ENCODE data around the gene MAD1L1. TPM values are rescaled to one million over a fixed set of nuclear protein-coding genes. Genes with fewer than 3 reads are reported as not detected.

The MAD1L1 gene
- total and polyA plus RNA-seq, 7 donors, result 11.7 to 17.5 (median 15.6) TPM

GRCh38 chr7:1893451-1893850 lies 339.3 kb downstream of the MAD1L1 start:
- 87 to 97% (median 92%) methylated on average over 5 of the region's 5 CpGs for WGBS, 3 donors
- intact Hi-C loops (cut with DNase I), result no loop called here
- H3K4me3 ChIP-seq, result no peak overlapping the region
- H3K36me3 ChIP-seq (ENCODE audit: insufficient read depth in 1 of 2, low read depth in 1 of 2), result peaks cover 0 to 3% of the 10 kb centered on the region in 2 donors
- no peaks in the 10 kb centered on the region for H3K27me3 ChIP-seq (ENCODE audit: insufficient read depth in 3 of 3, low read length in 2 of 3)
- H3K27ac ChIP-seq, result no peak overlapping the region
- no peaks in the 10 kb centered on the region for H3K9me3 ChIP-seq
- TF ChIP-seq, protein P1, sequence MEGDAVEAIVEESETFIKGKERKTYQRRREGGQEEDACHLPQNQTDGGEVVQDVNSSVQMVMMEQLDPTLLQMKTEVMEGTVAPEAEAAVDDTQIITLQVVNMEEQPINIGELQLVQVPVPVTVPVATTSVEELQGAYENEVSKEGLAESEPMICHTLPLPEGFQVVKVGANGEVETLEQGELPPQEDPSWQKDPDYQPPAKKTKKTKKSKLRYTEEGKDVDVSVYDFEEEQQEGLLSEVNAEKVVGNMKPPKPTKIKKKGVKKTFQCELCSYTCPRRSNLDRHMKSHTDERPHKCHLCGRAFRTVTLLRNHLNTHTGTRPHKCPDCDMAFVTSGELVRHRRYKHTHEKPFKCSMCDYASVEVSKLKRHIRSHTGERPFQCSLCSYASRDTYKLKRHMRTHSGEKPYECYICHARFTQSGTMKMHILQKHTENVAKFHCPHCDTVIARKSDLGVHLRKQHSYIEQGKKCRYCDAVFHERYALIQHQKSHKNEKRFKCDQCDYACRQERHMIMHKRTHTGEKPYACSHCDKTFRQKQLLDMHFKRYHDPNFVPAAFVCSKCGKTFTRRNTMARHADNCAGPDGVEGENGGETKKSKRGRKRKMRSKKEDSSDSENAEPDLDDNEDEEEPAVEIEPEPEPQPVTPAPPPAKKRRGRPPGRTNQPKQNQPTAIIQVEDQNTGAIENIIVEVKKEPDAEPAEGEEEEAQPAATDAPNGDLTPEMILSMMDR (IDR thresholded peaks at IDR 0.05), result no peak
- peaks cover 21% of the 10 kb centered on the region for H3K4me1 ChIP-seq
- DNase-seq, result peak in 1 of 2 donors; percentile 13
- no peak for ATAC-seq

DNA sequence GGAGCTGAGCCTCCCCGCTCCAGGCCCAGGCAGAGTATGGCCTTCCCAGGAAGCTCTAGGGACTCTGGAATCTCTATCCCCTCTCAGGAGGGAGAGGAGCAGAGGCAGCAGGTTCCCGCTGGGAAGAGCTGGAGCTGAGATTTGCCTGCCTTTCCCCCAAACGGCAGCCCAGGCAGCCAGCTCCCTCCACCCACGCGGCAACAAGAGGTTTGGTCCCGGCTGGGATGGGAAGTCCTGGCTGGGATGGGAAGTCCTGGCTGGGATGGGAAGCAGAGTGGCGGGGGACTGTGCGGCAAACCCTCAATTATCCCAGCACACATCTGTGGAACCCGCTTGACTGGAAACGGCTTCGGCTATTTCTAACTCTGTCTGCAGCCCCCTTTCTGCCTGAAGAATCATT lies 339.7 kb downstream of the MAD1L1 start:
- WGBS, 3 donors, result 74 to 81% (median 80%) methylated on average over 11 of the region's 11 CpGs

DNA sequence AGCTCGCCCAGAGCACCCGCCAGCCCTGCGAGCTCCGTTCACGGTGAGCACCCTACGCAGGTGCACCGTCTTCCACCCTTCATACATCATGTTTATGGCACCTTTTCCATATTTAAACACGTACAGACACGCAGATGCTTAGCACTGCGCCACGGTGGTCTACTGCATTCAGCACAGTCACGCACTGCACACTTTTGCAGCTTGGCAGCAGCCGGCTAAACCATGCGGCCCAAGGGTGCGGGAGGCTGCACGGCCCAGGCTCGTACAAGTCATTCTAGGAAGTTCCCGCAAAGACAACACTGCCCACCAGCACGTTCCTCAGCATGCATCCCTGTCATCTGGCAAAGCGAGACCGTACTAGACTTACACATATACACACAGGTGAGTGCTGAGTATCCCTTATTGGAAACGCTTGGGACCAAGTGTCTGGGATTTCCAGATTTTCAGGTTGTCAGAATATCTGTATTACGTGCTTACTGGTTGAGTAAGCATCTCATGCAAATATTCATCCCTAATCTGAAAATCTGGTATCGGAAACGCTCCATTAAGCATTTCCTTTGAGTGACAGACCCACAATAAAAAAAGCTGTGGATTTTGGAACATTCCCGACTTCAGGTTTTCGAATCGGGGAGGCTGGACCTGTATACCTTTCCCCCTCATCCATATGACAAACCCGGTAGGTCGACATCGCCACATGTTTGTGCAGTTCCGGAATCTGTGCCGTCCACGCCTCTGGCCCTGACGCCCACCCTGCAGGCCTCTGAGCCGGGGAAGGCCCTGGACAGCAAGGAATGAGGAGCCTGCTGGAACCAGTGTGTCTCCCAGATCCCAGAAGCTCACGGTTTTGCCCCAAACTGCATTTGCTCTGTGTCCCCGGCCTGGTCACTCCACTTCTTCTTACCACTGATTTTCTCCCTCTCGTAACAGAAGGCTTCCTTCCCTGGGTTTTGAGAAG lies 340.5 kb downstream of the MAD1L1 start:
- TF ChIP-seq, protein P1 (IDR thresholded peaks at IDR 0.05), result no peak

More for the DNA sequence above, 339.7 kb downstream of the MAD1L1 start:
- no peak overlapping the region for H3K27ac ChIP-seq
- no peak overlapping the region for H3K4me3 ChIP-seq
- intact Hi-C loops (cut with DNase I), result no loop called here
- no peaks in the 10 kb centered on the region for H3K27me3 ChIP-seq (ENCODE audit: insufficient read depth in 3 of 3, low read length in 2 of 3)
- ATAC-seq (no peak), DNase-seq (peak in 1 of 2 donors; percentile 34)
- TF ChIP-seq, protein P1 (IDR thresholded peaks at IDR 0.05), result no peak
- H3K36me3 ChIP-seq (ENCODE audit: insufficient read depth in 1 of 2, low read depth in 1 of 2), result peaks cover 0 to 3% of the 10 kb centered on the region in 2 donors
- peaks cover 21% of the 10 kb centered on the region for H3K4me1 ChIP-seq
- no peaks in the 10 kb centered on the region for H3K9me3 ChIP-seq

GRCh38 chr7:1890289-1891235 lies 342.2 kb downstream of the MAD1L1 start:
- intact Hi-C loops (cut with DNase I), result no loop called here
- peaks cover 20% of the 10 kb centered on the region for H3K4me1 ChIP-seq
- DNase-seq, result no peak

More for the DNA sequence above, 340.5 kb downstream of the MAD1L1 start:
- DNase-seq, result no peak
- Histone ChIP-seq H3K4me3 (no peak overlapping the region), H3K4me1 (peaks cover 21% of the 10 kb centered on the region), H3K36me3 (ENCODE audit: insufficient read depth in 1 of 2, low read depth in 1 of 2) (no peaks in the 10 kb centered on the region), H3K27ac (no peak overlapping the region), H3K27me3 (ENCODE audit: insufficient read depth in 3 of 3, low read length in 2 of 3) (no peaks in the 10 kb centered on the region), H3K9me3 (no peaks in the 10 kb centered on the region)
- intact Hi-C loops (cut with DNase I), result no loop called here
- ATAC-seq, result no peak
- whole genome bisulfite sequencing, 3 donors, result 95 to 97% (median 95%) methylated on average over 39 of the region's 39 CpGs

More at GRCh38 chr7:1890289-1891235, 342.2 kb downstream of the MAD1L1 start:
- Histone ChIP-seq H3K36me3 (ENCODE audit: insufficient read depth in 1 of 2, low read depth in 1 of 2) (no peaks in the 10 kb centered on the region), H3K4me3 (no peak overlapping the region), H3K9me3 (no peaks in the 10 kb centered on the region), H3K27me3 (ENCODE audit: insufficient read depth in 3 of 3, low read length in 2 of 3) (no peaks in the 10 kb centered on the region), H3K27ac (no peak overlapping the region)
- 94 to 95% (median 95%) methylated on average over 24 to 26 of the region's 26 CpGs for WGBS, 3 donors
- ATAC-seq, result no peak
- TF ChIP-seq, protein P1 (IDR thresholded peaks at IDR 0.05), result no peak
